ENCODE results near the gene PLRG1. TPM values are rescaled to one million over a fixed set of nuclear protein-coding genes. Genes with fewer than 3 reads are reported as not detected.

Gene PLRG1
- 61.0 and 69.8 TPM in 2 replicates for total RNA-seq

DNA sequence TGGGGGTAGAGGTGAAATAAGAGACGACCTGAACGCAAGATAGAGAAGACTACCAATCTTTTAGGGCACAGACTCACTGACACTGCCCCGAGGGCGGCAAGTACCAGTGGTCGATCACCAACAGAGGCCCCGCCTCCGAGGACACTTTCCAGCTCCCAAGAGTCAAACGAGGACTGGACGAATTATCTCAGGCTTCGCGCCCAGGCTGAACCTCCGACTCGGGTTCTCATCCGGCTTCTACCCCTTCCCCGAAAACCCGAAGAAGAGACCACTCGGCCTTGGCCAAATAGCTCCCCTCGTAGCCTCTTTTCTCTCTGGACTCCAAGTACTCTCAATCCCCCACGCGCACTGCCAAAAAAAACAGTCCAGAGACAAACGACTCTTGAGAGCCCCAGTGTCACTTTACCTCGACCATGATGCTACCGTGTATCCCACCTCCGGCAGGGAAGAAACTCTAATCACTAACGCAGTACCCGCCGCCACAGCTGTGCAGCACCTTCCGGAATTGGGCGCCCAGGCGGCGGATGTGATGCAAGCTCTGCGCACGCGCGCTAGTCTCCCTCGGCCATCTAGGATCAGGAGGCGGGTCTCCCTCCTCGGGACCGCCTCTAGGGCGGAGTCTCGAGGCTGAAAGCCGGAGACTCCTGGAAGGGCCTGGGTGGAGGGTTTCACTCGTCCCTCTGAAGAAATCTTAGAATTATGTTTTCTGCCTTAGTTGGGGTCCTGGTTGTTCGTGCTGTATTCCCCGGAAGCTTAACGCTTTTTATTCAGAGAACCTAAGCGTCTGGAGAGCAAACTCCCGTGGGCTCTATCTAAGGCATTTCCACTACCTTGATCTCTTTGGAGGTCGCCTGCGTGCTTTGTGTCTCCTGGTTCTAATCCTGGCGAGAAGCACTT lies at the start of gene PLRG1:
Gene PLRG1 (minus strand): TSS at position 507 of the 897 bp plus-strand sequence. CDS start 92 bp downstream, at position 415.

DNA sequence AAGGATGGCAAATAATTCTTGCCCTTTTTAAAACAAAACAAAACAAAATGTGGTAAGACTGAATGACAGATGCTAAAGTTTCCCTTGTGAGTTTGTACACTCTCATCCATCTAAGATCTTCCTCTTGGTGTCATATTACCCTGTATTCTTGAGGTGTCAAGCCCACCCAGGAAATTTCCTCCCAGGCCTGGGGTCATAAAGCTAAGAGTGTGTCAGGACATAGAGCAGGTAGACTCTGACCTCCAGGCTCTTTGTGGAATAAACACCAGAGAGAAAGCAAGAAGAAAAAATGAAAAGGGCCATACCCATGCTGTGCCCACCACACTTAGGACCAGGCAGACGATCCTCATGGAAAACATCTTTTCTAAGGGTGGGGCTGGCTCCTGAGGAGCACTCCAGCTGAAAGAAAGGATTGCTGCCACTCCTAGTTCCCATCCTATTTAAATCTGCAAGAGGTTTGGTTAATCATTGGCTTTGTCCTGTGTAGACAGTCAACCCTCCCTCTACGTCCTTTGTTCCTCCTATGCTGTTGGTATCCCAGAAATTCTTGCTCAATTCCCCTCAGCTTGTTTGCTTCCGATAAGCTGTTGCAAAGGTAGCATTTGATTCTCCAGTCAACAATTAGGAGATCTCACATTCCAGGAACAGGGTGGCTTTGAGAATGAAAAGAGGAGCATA lies 40.3 kb upstream of the PLRG1 start, which contains the start of gene FGA:
Gene FGA (minus strand): TSS at position 414 of the 678 bp plus-strand sequence. CDS start 55 bp downstream, at position 359.

DNA sequence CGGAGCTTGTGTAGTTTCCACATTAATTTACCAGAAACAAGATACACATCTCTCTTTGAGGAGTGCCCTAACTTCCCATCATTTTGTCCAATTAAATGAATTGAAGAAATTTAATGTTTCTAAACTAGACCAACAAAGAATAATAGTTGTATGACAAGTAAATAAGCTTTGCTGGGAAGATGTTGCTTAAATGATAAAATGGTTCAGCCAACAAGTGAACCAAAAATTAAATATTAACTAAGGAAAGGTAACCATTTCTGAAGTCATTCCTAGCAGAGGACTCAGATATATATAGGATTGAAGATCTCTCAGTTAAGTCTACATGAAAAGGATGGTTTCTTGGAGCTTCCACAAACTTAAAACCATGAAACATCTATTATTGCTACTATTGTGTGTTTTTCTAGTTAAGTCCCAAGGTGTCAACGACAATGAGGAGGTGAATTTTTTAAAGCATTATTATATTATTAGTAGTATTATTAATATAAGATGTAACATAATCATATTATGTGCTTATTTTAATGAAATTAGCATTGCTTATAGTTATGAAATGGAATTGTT lies 12.6 kb upstream of the PLRG1 start, which contains the start of gene FGB:
Gene FGB (plus strand): TSS at position 315 of the 558 bp plus-strand sequence. CDS start 8 bp downstream, at position 323.

DNA sequence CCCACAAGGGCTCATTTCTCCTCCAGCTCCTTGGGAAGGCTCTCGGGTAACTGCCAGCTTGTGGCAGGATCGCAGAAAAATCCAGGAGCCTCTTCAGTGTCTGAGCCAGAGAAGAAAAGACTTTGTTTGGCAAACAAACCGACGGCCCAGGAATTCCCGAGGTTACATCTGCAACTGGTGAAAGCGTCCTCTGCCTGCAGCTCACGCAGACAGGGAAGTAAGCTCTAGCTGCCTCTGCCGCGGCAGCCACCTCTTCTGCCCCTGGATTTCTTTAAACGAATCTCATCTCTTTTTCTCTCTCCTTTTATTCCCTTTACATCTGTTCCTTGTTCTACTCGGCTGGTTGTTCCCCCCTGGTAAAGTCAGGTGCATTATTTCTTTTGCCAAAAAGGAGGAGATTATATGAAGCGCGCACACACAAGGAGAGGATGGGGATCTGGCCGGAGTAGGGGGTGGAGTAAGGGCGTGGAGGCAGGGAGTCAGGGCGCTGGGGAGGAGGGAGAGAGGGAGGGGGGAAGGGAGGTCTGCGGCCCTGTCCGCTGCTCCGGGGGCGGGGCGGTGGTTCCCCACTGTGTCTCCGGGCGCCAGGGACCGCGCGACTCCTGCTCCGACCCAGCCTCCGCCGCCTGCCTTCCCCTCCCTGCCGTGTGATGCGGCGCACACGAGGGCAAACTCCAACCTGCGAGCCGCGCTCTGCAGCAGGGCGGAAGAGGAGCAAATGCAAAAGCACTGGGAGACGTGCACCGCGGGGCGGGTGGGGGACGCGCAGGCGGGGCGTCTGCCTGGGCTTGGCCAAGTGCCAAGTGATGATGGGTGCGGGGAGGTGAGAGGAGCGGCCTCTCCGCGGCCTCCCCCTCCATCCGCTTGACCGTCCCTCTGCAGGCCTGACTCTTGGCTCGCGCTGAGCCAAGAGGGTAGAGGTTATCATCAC lies 58.6 kb downstream of the PLRG1 start, which contains the start of gene DCHS2:
Gene DCHS2 (minus strand): TSS at position 459 of the 931 bp plus-strand sequence. CDS start 444 bp downstream, at position 15.

Other genes with a start within 250 kb of the PLRG1 start
- gene DCHS2, start 58.6 kb downstream of the PLRG1 start, total RNA-seq: under 0.01 and 0.87 TPM in 2 replicates
- not detected in 2 replicates for gene FGB, start 12.6 kb upstream of the PLRG1 start, total RNA-seq
- gene FGA, start 40.3 kb upstream of the PLRG1 start, total RNA-seq: not detected in 2 replicates
- not detected in 2 replicates for gene FGG, start 62.3 kb upstream of the PLRG1 start, total RNA-seq
- gene LRAT, start 193.6 kb upstream of the PLRG1 start, total RNA-seq: not detected in 2 replicates
- gene RBM46, start 230.9 kb upstream of the PLRG1 start, total RNA-seq: under 0.01 TPM in 1 of 2 replicates, not detected in the other

Measured in aortic smooth muscle cell (primary cell).